Fibroblast of lung (primary cell): ENCODE results near the gene ATP5PF. TPM values are rescaled to one million over a fixed set of nuclear protein-coding genes. Genes with fewer than 3 reads are reported as not detected.

Experiments used
- DNase-seq, 2 donors: peaks; one replicate each; pipeline versions ENCODE4 v3.0.0 to v3.0.0-alpha.2; 2010; ENCODE audit warnings: low read depth in 2 of 2
- H2AFZ ChIP-seq: 2 replicates; pipeline ENCODE4 v1.5.1; 2012; ENCODE audit warnings: low read length, control low read depth, inconsistent platforms
- H3K27ac ChIP-seq: 2 replicates; pipeline ENCODE4 v1.5.1; 2011; ENCODE audit warnings: low read length, control low read depth; ENCODE audit not compliant: insufficient read depth
- H3K27me3 ChIP-seq: 2 replicates; pipeline ENCODE4 v1.5.1; 2011; ENCODE audit warnings: mild to moderate bottlenecking, low read length; ENCODE audit not compliant: control insufficient read depth, insufficient read depth
- H3K36me3 ChIP-seq: 2 replicates; pipeline ENCODE4 v1.5.1; 2011; ENCODE audit warnings: low read length; ENCODE audit not compliant: control insufficient read depth, insufficient read depth
- H3K4me1 ChIP-seq: 2 replicates; pipeline ENCODE4 v1.5.1; 2011; ENCODE audit warnings: low read length; ENCODE audit not compliant: control insufficient read depth, insufficient read depth; ENCODE audit errors: extremely low read depth
- H3K4me2 ChIP-seq: 2 replicates; pipeline ENCODE4 v1.5.1; 2011; ENCODE audit warnings: low read length, control low read depth; ENCODE audit not compliant: insufficient read depth; ENCODE audit errors: extremely low read depth
- H3K4me3 ChIP-seq, 4 experiments: fragments of 200-600 bp in 1 of 4; sonication (generic) in 1 of 4; replicated peaks in 1 of 4; 2 replicates each; pipeline ENCODE4 v1.5.1; 2011 to 2016; ENCODE audit warnings: low read length in 4 of 4, low read depth in 3 of 4, mild to moderate bottlenecking in 3 of 4, control low read depth in 2 of 4, inconsistent platforms in 1 of 4, mixed read lengths in 1 of 4; ENCODE audit not compliant: insufficient read depth in 1 of 4; ENCODE audit errors: control extremely low read depth in 1 of 4
- H3K79me2 ChIP-seq: 2 replicates; pipeline ENCODE4 v1.5.1; 2012; ENCODE audit warnings: mild to moderate bottlenecking, low read length, inconsistent platforms; ENCODE audit not compliant: control insufficient read depth, insufficient read depth
- H3K9ac ChIP-seq: 2 replicates; pipeline ENCODE4 v1.5.1; 2011; ENCODE audit warnings: mild to moderate bottlenecking, low read length, control low read depth; ENCODE audit not compliant: insufficient read depth
- H3K9me3 ChIP-seq: 2 replicates; pipeline ENCODE4 v1.5.1; 2012; ENCODE audit warnings: low read depth, low read length; ENCODE audit not compliant: control insufficient read depth, insufficient read depth
- H4K20me1 ChIP-seq: 2 replicates; pipeline ENCODE4 v1.5.1; 2011; ENCODE audit warnings: low read length; ENCODE audit not compliant: control insufficient read depth, insufficient read depth; ENCODE audit errors: extremely low read depth
- EZH2 ChIP-seq: IDR thresholded peaks from 2 replicates; pipeline ENCODE4 v1.5.1; 2012; ENCODE audit warnings: low read length, control low read depth, mild to moderate bottlenecking; ENCODE audit errors: missing control alignments
- polyA plus RNA-seq, 2 donors: library from polyadenylated mRNA; depleted of rRNA in 1 of 2; stranded (reverse) in 1 of 2; unstranded in 1 of 2; fragments of >200 nt; gene quantifications; 2 replicates each; pipeline ENCODE4 v1.2.1, GENCODE V29; 2011 to 2012; ENCODE audit warnings: missing spikeins in 1 of 2
- total RNA-seq: library from RNA; depleted of rRNA; stranded (reverse); fragments of >200 nt; gene quantifications from 2 replicates; pipeline ENCODE4 v1.2.1, GENCODE V29; 2014
- TF ChIP-seq, protein P1 (sequence below), 2 donors: IDR thresholded peaks in 1 of 2; conservative IDR thresholded peaks in 1 of 2; 1 replicate in 1 of 2; 2 replicates in 1 of 2; pipeline ENCODE4 v1.5.1; 2011 to 2012; ENCODE audit warnings: low read length in 2 of 2, control low read depth in 1 of 2, inconsistent platforms in 1 of 2, low read depth in 1 of 2, mild to moderate bottlenecking in 1 of 2

ATP5PF gene
- total and polyA plus RNA-seq, 2 donors (not counting 1 experiment from before 2014, with no cell fraction given): 46.6 to 260 TPM

DNA sequence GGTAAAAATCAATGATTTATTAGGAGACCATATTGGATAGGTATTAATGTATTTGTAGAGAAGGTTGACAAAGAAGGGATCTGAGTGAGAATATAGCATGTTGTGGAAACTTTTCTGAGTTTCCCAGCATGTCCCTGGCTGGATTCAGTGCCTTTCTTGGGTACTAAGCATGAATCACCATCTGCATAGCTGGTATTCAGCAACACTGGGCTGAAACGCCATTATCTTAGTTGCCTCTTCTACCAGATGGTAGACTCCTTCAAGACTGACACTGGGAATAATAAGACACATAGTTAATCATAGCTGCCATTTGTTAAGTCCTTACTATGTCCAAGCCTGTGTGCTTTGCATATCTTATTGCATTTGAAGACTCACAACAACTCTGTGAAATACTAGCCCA is 45.5 kb downstream of the ATP5PF start:
- H3K9me3 ChIP-seq: no peaks in the 10 kb centered on the region
- H3K9ac ChIP-seq: no peak overlapping the region
- no peak overlapping the region for H3K4me3 ChIP-seq
- no peaks in the 10 kb centered on the region for H4K20me1 ChIP-seq
- TF ChIP-seq, protein P1, sequence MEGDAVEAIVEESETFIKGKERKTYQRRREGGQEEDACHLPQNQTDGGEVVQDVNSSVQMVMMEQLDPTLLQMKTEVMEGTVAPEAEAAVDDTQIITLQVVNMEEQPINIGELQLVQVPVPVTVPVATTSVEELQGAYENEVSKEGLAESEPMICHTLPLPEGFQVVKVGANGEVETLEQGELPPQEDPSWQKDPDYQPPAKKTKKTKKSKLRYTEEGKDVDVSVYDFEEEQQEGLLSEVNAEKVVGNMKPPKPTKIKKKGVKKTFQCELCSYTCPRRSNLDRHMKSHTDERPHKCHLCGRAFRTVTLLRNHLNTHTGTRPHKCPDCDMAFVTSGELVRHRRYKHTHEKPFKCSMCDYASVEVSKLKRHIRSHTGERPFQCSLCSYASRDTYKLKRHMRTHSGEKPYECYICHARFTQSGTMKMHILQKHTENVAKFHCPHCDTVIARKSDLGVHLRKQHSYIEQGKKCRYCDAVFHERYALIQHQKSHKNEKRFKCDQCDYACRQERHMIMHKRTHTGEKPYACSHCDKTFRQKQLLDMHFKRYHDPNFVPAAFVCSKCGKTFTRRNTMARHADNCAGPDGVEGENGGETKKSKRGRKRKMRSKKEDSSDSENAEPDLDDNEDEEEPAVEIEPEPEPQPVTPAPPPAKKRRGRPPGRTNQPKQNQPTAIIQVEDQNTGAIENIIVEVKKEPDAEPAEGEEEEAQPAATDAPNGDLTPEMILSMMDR (conservative IDR thresholded peaks at IDR 0.05 in 1 of 2, IDR thresholded peaks at IDR 0.05 in 1 of 2; ENCODE audit: low read depth in 1 of 2, low read length in 2 of 2): no peak
- no peak for TF ChIP-seq EZH2
- no peaks in the 10 kb centered on the region for H3K27me3 ChIP-seq
- peak in 1 of 2 donors; percentile 25 for DNase-seq
- H3K79me2 ChIP-seq: no peaks in the 10 kb centered on the region
- no peaks in the 10 kb centered on the region for H3K36me3 ChIP-seq
- no peaks in the 10 kb centered on the region for H3K4me1 ChIP-seq
- H3K27ac ChIP-seq: no peak overlapping the region
- H2AFZ ChIP-seq: no peak overlapping the region
- H3K4me2 ChIP-seq: no peak overlapping the region

DNA sequence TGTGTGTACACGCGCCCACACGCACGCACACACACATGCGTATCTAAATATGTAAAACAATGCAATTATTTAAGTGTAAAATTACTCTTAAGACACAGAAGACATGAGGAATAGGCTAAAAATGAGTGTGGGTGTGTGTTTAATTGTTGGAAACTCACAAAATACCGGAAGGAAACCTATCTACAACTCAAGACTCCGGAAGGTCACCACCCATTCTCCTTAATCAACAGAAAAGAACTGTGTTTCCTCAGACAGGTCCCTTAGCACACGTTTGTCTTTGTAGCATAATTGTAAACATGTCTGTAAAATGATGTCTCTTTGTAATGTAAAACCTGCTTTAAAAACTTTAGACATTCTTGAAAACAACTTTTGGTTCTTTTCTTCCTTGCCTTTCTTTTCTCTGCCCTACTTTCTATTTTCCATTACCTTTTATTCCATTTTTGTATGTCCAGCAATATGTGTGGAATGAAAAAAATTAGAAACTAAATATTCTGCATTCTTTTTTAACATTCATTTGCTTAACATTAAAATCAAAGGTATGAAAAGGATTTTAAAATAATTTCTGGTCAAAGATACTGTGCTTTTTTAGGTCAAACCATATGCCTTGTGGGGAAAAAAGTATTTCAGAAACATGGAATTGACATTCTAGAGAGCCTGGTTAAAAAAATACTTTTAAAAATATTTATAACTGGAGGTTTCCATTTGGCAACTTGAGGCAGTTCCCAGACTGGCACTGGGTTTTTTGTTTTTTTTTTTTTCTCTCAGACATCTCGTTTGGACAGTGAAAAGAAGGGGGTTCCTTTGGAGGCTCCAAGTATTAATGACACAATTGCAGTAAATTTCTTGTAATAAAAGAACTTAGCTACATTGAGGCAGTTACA is 46.2 kb downstream of the ATP5PF start:
- H3K4me2 ChIP-seq: no peak overlapping the region
- peak in 1 of 2 donors; percentile 3 for DNase-seq
- no peak overlapping the region for H3K4me3 ChIP-seq
- no peaks in the 10 kb centered on the region for H3K27me3 ChIP-seq
- no peak overlapping the region for H3K9ac ChIP-seq
- no peaks in the 10 kb centered on the region for H3K9me3 ChIP-seq
- no peaks in the 10 kb centered on the region for H3K79me2 ChIP-seq
- H3K36me3 ChIP-seq: no peaks in the 10 kb centered on the region
- no peaks in the 10 kb centered on the region for H3K4me1 ChIP-seq
- no peaks in the 10 kb centered on the region for H4K20me1 ChIP-seq
- TF ChIP-seq, protein P1 (conservative IDR thresholded peaks at IDR 0.05 in 1 of 2, IDR thresholded peaks at IDR 0.05 in 1 of 2; ENCODE audit: low read depth in 1 of 2, low read length in 2 of 2): no peak
- TF ChIP-seq EZH2: no peak
- no peak overlapping the region for H3K27ac ChIP-seq
- no peak overlapping the region for H2AFZ ChIP-seq

DNA sequence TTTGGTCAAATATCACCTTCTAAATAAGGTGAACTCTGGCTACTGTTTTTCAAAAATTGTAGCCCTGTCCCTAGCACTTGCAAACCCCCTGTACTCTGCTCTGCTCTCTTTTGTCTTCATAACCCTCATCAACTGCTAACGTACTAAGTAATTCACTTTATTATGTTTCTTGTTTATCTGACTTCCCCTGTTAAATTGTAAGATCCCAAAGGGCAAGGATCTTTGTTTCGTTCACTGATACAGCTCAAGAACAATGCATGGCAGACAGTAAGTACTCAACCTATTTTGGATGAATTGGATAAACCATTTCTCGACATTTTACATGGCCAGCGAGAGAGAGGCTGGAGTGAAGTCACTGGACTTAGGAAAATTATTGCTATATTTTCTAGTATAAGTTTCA is 46.9 kb downstream of the ATP5PF start:
- no peak overlapping the region for H3K4me2 ChIP-seq
- H3K4me3 ChIP-seq: no peak overlapping the region
- H4K20me1 ChIP-seq: no peaks in the 10 kb centered on the region
- no peak overlapping the region for H3K9ac ChIP-seq
- no peaks in the 10 kb centered on the region for H3K36me3 ChIP-seq
- no peak for TF ChIP-seq EZH2
- no peaks in the 10 kb centered on the region for H3K27me3 ChIP-seq
- no peak for DNase-seq
- H3K27ac ChIP-seq: no peak overlapping the region
- no peaks in the 10 kb centered on the region for H3K9me3 ChIP-seq
- no peaks in the 10 kb centered on the region for H3K79me2 ChIP-seq
- no peaks in the 10 kb centered on the region for H3K4me1 ChIP-seq
- no peak overlapping the region for H2AFZ ChIP-seq
